ENCODE measurements around the gene USF2. TPM values are rescaled to one million over a fixed set of nuclear protein-coding genes. Genes with fewer than 3 reads are reported as not detected.

Gene USF2
- total and polyA plus RNA-seq, 7 experiments from 2014 or later: 6.8 to 256 (median 218) TPM

- CTCF ChIA-PET: no interaction called here
- H3K27me3 ChIP-seq (ENCODE audit: control insufficient read depth in 2 of 2, insufficient read depth in 2 of 2, low read length in 2 of 2): no peaks in the 10 kb centered on the region
- Mint-ChIP-seq H3K9me3 (no peaks in the 10 kb centered on the region), H3K36me3 (no peaks in the 10 kb centered on the region), H3K4me3 (no peak within 1 kb of the TSS), H3K4me1 (peaks cover 0 to 11% (median 2%) of the 10 kb centered on the region in 7 donors), H3K27me3 (peaks cover 0 to 5% (median 0%) of the 10 kb centered on the region in 5 donors), H3K27ac (peak within 1 kb of the TSS in 1 of 9 donors; percentile 31)
- POLR2A ChIA-PET: no interaction called here
- no peak for ATAC-seq
- no peak for DNase-seq
- no peaks in the 10 kb centered on the region for H3K9me3 ChIP-seq (ENCODE audit: control insufficient read depth in 2 of 3, low read length in 3 of 3)
- intact Hi-C loops (cut with micrococcal nuclease): no loop called here
- H3K4me1 ChIP-seq (ENCODE audit: control insufficient read depth in 2 of 2, insufficient read depth in 2 of 2, low read length in 2 of 2): peaks cover 0 to 12% of the 10 kb centered on the region in 2 donors
- H3K27ac ChIP-seq (ENCODE audit: low read depth, low read length): no peak within 1 kb of the TSS
- H3K4me3 ChIP-seq (ENCODE audit: low read length): no peak within 1 kb of the TSS
- no peaks in the 10 kb centered on the region for H3K36me3 ChIP-seq (ENCODE audit: control insufficient read depth in 2 of 3, insufficient read depth in 3 of 3, low read length in 3 of 3)
Observed at GRCh38 chr19:35291916-35292315, 23.2 kb downstream of the USF2 start, which contains the start of gene MAG. Gene MAG (plus strand): TSS chr19:35292161. CDS start chr19:35295409, 3,248 bp downstream.

GRCh38 chr19:35292421-35293362 is 23.9 kb downstream of the USF2 start:
- H3K27ac ChIP-seq (ENCODE audit: low read depth, low read length): no peak overlapping the region
- peaks cover 0 to 12% of the 10 kb centered on the region in 2 donors for H3K4me1 ChIP-seq (ENCODE audit: control insufficient read depth in 2 of 2, insufficient read depth in 2 of 2, low read length in 2 of 2)
- no peaks in the 10 kb centered on the region for H3K36me3 ChIP-seq (ENCODE audit: control insufficient read depth in 2 of 3, insufficient read depth in 3 of 3, low read length in 3 of 3)
- ATAC-seq (no peak), DNase-seq (no peak)
- H3K9me3 ChIP-seq (ENCODE audit: control insufficient read depth in 2 of 3, low read length in 3 of 3): no peaks in the 10 kb centered on the region
- Mint-ChIP-seq H3K36me3 (no peaks in the 10 kb centered on the region), H3K4me3 (no peak overlapping the region), H3K4me1 (peaks cover 0 to 11% (median 2%) of the 10 kb centered on the region in 7 donors), H3K27me3 (peaks cover 0 to 5% (median 0%) of the 10 kb centered on the region in 5 donors), H3K27ac (peak overlapping the region in 1 of 9 donors; percentile 31), H3K9me3 (no peaks in the 10 kb centered on the region)
- POLR2A ChIA-PET: no interaction called here
- CTCF ChIA-PET: no interaction called here
- intact Hi-C loops (cut with micrococcal nuclease): no loop called here
- H3K4me3 ChIP-seq (ENCODE audit: low read length): no peak overlapping the region
- no peaks in the 10 kb centered on the region for H3K27me3 ChIP-seq (ENCODE audit: control insufficient read depth in 2 of 2, insufficient read depth in 2 of 2, low read length in 2 of 2)

GRCh38 chr19:35293363-35293739 is 24.6 kb downstream of the USF2 start:
- H3K27ac Mint-ChIP-seq: no peak overlapping the region
- POLR2A ChIA-PET: no interaction called here
- no peaks in the 10 kb centered on the region for H3K9me3 Mint-ChIP-seq
- H3K36me3 Mint-ChIP-seq: no peaks in the 10 kb centered on the region
- no peak overlapping the region for H3K4me3 Mint-ChIP-seq
- Histone ChIP-seq H3K9me3 (ENCODE audit: control insufficient read depth in 2 of 3, low read length in 3 of 3) (no peaks in the 10 kb centered on the region), H3K27me3 (ENCODE audit: control insufficient read depth in 2 of 2, insufficient read depth in 2 of 2, low read length in 2 of 2) (no peaks in the 10 kb centered on the region), H3K36me3 (ENCODE audit: control insufficient read depth in 2 of 3, insufficient read depth in 3 of 3, low read length in 3 of 3) (no peaks in the 10 kb centered on the region), H3K4me1 (ENCODE audit: control insufficient read depth in 2 of 2, insufficient read depth in 2 of 2, low read length in 2 of 2) (peaks cover 0 to 12% of the 10 kb centered on the region in 2 donors), H3K4me3 (ENCODE audit: low read length) (no peak overlapping the region), H3K27ac (ENCODE audit: low read depth, low read length) (no peak overlapping the region)
- DNase-seq (no peak), ATAC-seq (no peak)
- peaks cover 0 to 3% (median 0%) of the 10 kb centered on the region in 5 donors for H3K27me3 Mint-ChIP-seq
- peaks cover 0 to 11% (median 2%) of the 10 kb centered on the region in 7 donors for H3K4me1 Mint-ChIP-seq
- CTCF ChIA-PET: no interaction called here
- intact Hi-C loops (cut with micrococcal nuclease): no loop called here

GRCh38 chr19:35293808-35294207 is 25.0 kb downstream of the USF2 start:
- peaks cover 0 to 2% (median 0%) of the 10 kb centered on the region in 5 donors for H3K27me3 Mint-ChIP-seq
- ChIA-PET CTCF (no interaction called here), POLR2A (no interaction called here)
- no peak for ATAC-seq
- Histone ChIP-seq H3K36me3 (ENCODE audit: control insufficient read depth in 2 of 3, insufficient read depth in 3 of 3, low read length in 3 of 3) (no peaks in the 10 kb centered on the region), H3K9me3 (ENCODE audit: control insufficient read depth in 2 of 3, low read length in 3 of 3) (no peaks in the 10 kb centered on the region), H3K27ac (ENCODE audit: low read depth, low read length) (no peak overlapping the region), H3K4me1 (ENCODE audit: control insufficient read depth in 2 of 2, insufficient read depth in 2 of 2, low read length in 2 of 2) (peaks cover 0 to 12% of the 10 kb centered on the region in 2 donors), H3K4me3 (ENCODE audit: low read length) (no peak overlapping the region), H3K27me3 (ENCODE audit: control insufficient read depth in 2 of 2, insufficient read depth in 2 of 2, low read length in 2 of 2) (no peaks in the 10 kb centered on the region)
- peaks cover 0 to 11% (median 2%) of the 10 kb centered on the region in 7 donors for H3K4me1 Mint-ChIP-seq
- no peak overlapping the region for H3K27ac Mint-ChIP-seq
- H3K4me3 Mint-ChIP-seq: no peak overlapping the region
- no peaks in the 10 kb centered on the region for H3K9me3 Mint-ChIP-seq
- no peaks in the 10 kb centered on the region for H3K36me3 Mint-ChIP-seq
- no peak for DNase-seq
- intact Hi-C loops (cut with micrococcal nuclease): no loop called here

- H3K4me3 Mint-ChIP-seq: no peak overlapping the region
- peaks cover 0 to 2% (median 0%) of the 10 kb centered on the region in 5 donors for H3K27me3 Mint-ChIP-seq
- Histone ChIP-seq H3K27me3 (ENCODE audit: control insufficient read depth in 2 of 2, insufficient read depth in 2 of 2, low read length in 2 of 2) (no peaks in the 10 kb centered on the region), H3K36me3 (ENCODE audit: control insufficient read depth in 2 of 3, insufficient read depth in 3 of 3, low read length in 3 of 3) (no peaks in the 10 kb centered on the region), H3K4me1 (ENCODE audit: control insufficient read depth in 2 of 2, insufficient read depth in 2 of 2, low read length in 2 of 2) (peaks cover 0 to 12% of the 10 kb centered on the region in 2 donors), H3K9me3 (ENCODE audit: control insufficient read depth in 2 of 3, low read length in 3 of 3) (no peaks in the 10 kb centered on the region), H3K4me3 (ENCODE audit: low read length) (no peak overlapping the region), H3K27ac (ENCODE audit: low read depth, low read length) (no peak overlapping the region)
- DNase-seq (no peak), ATAC-seq (no peak)
- H3K9me3 Mint-ChIP-seq: no peaks in the 10 kb centered on the region
- H3K27ac Mint-ChIP-seq: peak overlapping the region in 1 of 9 donors; percentile 53
- intact Hi-C loops (cut with micrococcal nuclease): no loop called here
- peaks cover 0 to 11% (median 2%) of the 10 kb centered on the region in 7 donors for H3K4me1 Mint-ChIP-seq
- ChIA-PET POLR2A (no interaction called here), CTCF (interaction anchor here (1.3 kb wide), 1 partner anchor 153 kb away, joined by 3 read pairs; no protein-coding TSS in a partner anchor)
- H3K36me3 Mint-ChIP-seq: no peaks in the 10 kb centered on the region
Observed at GRCh38 chr19:35294328-35294727, 25.6 kb downstream of the USF2 start.

GRCh38 chr19:35294859-35295791 is 26.4 kb downstream of the USF2 start:
- no peaks in the 10 kb centered on the region for H3K27me3 ChIP-seq (ENCODE audit: control insufficient read depth in 2 of 2, insufficient read depth in 2 of 2, low read length in 2 of 2)
- H3K36me3 Mint-ChIP-seq: no peaks in the 10 kb centered on the region
- peaks cover 0 to 12% of the 10 kb centered on the region in 2 donors for H3K4me1 ChIP-seq (ENCODE audit: control insufficient read depth in 2 of 2, insufficient read depth in 2 of 2, low read length in 2 of 2)
- ChIA-PET POLR2A (interaction anchor here (1.2 to 1.3 kb wide), 2 partner anchors 13 to 28 kb away, joined by 3 to 5 read pairs; no protein-coding TSS in a partner anchor), CTCF (interaction anchor here (0.5 to 1.3 kb wide), 2 partner anchors 154 to 183 kb away, joined by 3 read pairs; no protein-coding TSS in a partner anchor)
- intact Hi-C loops (cut with micrococcal nuclease): no loop called here
- H3K4me1 Mint-ChIP-seq: peaks cover 0 to 11% (median 2%) of the 10 kb centered on the region in 7 donors
- no peaks in the 10 kb centered on the region for H3K9me3 ChIP-seq (ENCODE audit: control insufficient read depth in 2 of 3, low read length in 3 of 3)
- H3K27me3 Mint-ChIP-seq: peaks cover 0 to 2% (median 0%) of the 10 kb centered on the region in 5 donors
- H3K36me3 ChIP-seq (ENCODE audit: control insufficient read depth in 2 of 3, insufficient read depth in 3 of 3, low read length in 3 of 3): no peaks in the 10 kb centered on the region
- H3K27ac ChIP-seq (ENCODE audit: low read depth, low read length): no peak overlapping the region
- H3K27ac Mint-ChIP-seq: peak overlapping the region in 1 of 9 donors; percentile 56
- peak overlapping the region in 5 of 10 donors; percentile 18 to 50 (median 45) for H3K4me3 Mint-ChIP-seq
- H3K9me3 Mint-ChIP-seq: no peaks in the 10 kb centered on the region
- no peak for DNase-seq
- no peak overlapping the region for H3K4me3 ChIP-seq (ENCODE audit: low read length)
- no peak for ATAC-seq

Measured in naive thymus-derived CD4-positive, alpha-beta T cell (primary cell).